Inflammatory macrophage treated with lipopolysaccharide for 4 hours (primary cell): ENCODE measurements around the gene TRIM29.
"Not testable (repeated sequence)": the region's sequence is repeated elsewhere in the genome, so short reads cannot be mapped to it uniquely, and the experiment has no call there.

Source experiments
- DNase-seq: peaks from one replicate; pipeline ENCODE4 v3.0.0-alpha.2; 2020

Gene TRIM29, protein sequence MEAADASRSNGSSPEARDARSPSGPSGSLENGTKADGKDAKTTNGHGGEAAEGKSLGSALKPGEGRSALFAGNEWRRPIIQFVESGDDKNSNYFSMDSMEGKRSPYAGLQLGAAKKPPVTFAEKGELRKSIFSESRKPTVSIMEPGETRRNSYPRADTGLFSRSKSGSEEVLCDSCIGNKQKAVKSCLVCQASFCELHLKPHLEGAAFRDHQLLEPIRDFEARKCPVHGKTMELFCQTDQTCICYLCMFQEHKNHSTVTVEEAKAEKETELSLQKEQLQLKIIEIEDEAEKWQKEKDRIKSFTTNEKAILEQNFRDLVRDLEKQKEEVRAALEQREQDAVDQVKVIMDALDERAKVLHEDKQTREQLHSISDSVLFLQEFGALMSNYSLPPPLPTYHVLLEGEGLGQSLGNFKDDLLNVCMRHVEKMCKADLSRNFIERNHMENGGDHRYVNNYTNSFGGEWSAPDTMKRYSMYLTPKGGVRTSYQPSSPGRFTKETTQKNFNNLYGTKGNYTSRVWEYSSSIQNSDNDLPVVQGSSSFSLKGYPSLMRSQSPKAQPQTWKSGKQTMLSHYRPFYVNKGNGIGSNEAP

DNA sequence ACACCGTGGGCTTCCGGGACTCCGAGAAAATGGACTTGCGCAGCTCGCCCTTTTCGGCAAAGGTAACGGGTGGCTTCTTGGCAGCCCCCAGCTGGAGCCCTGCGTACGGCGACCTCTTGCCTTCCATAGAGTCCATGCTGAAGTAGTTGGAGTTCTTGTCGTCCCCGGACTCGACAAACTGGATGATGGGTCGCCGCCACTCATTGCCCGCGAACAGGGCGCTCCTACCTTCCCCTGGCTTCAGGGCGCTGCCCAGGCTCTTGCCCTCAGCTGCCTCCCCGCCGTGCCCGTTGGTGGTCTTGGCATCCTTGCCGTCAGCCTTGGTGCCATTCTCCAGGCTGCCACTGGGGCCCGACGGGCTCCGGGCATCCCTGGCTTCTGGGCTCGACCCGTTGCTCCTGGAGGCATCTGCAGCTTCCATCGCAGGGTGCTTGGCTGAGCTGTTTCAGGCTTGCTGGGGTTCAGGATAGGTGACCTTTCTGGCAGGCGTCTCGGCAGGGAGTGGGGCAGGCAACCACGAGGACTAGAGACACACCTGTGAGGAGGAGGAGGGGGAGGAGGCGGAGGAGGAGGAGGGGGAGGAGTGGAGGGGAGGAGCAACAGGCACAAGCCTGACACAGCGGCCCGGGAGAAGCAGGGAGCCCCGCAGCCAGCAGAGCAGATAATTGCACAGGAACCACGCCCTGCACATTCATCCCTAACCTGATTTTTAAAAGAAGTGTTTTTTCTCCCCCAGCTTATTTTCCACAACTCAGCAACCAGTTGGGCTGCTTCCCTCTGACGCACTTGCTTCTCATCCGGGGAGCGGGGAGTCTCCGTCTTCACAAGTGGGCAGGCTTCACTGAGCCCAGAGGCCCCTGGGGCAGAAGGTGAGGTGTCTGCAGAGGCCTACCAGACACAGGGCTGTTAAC is at the start of gene TRIM29:
Gene TRIM29, minus strand, starts transcription at position 503 of the 911 bp plus-strand sequence. Its CDS starts 82 bp downstream, at position 421.
- no peak for DNase-seq

DNA sequence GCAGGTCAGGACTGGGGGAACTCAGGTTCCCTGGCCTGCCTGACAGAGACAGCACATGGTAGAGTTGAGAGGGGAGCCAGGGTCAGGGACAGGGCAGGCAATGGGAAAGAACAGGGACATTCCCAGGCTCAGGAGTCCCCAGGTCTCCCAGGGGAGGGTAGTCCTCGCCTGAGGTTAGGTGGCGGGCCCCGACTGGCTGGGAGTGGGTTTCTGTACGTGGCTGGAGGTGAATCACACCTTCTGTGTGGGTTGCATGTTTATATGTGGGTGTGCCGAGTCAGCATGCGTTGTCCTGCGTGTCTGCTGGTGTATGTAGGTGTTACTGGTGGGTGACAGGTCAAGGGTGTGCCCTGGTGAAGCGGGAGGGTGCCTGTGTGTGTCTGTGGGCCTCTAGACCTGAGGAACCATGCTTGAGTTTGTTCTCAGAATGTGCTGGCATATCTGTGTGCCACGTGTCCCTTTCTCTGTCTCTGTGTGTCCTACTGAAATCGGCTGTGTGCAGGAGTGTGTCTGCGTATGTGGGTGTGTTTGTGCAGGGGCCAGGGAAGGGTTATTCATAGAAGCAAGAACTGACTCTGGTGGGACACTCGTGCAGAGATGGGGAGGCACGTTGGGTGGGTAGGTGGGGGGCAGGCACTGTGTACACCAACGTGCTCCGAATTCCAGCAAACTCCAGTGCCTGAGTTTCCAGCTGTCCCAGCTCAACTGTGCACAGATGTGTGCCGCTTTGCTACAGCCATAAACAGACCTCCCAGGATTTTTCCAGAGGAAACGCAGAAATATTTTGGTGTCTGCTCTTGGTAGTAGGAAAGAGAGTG is 49.1 kb upstream of the TRIM29 start:
- no peak for DNase-seq

DNA sequence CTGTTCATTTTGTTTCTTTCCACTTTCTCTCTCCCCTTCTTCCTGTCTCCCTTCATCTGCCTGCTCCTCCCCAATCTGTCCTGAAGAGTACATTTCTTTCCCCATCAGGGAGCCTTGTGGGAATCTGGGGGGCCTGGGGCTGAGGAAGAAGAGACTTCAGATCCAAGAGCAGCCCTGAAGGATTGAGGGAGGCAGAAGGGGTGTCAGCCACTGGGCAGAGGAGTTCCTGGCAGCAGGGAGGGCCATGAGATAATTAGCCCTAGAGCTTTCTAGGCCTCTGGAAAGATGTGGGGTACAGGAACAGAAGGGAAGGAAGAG is 48.5 kb upstream of the TRIM29 start:
- no peak for DNase-seq

DNA sequence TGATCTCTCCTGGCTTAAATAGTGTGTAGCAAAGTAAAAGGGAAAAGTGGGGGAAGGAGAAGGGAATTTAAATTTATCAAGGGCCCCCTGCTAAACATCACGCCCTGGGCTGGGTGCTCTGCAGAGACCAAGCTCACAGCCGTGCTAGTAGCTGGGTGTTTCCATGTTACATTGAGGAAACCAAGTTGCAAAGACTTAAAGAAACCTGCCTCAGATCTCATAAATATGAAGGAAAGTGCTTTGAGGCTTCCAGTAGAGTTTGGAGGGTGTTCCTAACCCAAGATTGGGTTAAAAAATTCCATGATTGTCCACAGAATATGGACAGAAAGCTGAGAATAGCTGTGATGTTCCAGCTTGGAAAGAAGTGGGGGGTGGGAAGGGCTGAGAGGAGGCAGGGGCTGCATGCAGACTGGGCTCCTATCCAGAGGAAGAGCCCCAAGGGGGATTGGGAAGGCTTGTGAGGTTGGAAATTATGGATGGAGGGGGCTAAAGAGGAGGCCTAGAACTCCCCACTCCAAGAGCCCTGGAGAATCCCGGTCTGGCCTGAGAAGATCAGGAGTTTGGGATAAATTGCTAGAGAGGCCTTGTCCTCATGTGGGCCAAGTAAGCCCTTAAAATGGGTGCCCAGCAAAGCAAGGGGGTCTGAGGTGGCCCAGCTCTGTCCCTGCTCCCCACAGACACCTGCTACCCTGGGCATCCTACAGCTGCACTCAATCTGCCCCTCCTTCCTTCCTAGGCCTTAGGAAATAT is 48.0 kb upstream of the TRIM29 start:
- DNase-seq = no peak

DNA sequence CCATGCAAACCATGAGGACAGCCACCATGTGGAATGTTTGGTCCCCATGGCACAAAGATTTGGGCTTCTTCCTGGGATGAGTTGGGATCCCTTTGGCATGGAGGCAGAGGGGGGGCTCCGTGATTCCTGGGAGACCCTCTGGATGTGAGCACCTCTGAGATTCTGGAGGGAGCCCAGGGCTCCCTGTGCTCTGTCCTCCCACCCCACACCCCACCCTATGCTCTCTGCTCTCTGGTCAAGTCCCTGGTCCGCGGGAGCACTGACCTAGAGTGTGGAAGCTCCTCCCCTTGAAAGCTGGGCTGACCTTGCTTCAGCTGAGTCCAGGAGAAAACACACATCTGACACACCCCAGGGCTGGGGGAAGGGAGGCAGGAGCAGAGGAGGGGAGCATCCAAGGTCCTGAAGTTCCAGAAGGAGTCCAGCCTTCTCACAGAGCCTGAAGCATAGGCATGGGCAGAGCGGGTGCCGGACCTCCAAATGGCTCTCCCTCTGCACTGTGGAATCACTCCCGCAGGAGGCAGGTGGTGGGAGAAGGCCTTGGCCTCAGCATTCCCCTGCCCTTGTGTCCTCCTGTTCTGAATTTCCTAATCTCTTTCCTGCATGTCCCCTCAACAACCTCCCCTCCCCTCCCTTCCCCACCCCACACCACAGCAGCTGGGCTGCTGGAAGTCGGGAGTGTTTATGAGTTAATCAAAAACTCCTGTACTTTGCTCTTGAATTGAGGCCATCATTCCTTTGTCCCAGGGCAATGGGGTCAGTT is 47.2 kb upstream of the TRIM29 start:
- no peak for DNase-seq

DNA sequence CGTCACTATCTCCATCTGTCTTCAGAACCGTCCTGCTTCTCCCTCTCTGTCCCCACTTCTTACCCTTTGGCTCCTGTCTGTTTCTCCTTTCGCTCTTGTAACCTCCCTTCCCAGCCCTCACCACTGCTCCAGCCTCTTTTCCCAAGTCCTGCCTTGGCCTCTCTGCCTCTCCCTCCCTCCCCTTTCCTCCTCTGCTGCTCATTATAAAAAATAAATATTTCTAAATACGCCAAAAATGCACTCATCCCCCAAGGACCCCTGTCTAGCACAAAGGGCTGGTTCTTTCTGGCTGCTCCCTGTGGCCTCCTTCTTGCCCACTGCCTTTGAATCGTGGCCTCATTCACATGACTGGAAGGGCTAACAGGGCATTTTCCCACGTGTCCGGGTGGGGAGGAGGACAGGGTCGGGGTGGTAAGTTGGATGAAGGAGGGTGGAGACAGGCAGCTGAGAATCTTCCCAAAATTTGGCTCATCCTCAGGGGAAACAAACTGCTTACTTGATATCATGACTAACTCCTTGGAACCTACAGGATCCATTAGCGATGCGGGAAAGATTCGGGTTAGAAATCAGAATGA is 46.5 kb upstream of the TRIM29 start:
- no peak for DNase-seq

DNA sequence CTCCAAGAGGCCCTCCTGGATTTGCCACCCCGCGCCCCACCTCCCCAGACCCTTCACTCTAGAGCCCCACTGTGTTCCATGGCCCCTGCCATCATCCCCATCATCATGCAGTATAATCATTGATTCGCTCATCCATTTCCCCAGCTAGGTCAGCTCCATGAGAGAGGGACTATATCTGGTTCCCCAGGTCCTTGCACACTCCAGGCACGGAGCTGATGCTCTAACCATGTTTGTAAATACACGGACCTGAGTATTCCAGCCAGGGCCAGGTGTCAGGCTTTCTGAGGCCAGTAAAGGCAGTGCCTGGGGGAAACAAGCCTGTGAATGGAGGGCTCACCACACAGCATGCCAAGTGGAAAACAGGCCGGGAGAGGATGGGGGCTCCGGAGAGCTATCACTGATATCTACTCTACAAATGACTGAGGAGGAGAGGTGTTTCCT is 45.8 kb upstream of the TRIM29 start:
- DNase-seq = no peak

DNA sequence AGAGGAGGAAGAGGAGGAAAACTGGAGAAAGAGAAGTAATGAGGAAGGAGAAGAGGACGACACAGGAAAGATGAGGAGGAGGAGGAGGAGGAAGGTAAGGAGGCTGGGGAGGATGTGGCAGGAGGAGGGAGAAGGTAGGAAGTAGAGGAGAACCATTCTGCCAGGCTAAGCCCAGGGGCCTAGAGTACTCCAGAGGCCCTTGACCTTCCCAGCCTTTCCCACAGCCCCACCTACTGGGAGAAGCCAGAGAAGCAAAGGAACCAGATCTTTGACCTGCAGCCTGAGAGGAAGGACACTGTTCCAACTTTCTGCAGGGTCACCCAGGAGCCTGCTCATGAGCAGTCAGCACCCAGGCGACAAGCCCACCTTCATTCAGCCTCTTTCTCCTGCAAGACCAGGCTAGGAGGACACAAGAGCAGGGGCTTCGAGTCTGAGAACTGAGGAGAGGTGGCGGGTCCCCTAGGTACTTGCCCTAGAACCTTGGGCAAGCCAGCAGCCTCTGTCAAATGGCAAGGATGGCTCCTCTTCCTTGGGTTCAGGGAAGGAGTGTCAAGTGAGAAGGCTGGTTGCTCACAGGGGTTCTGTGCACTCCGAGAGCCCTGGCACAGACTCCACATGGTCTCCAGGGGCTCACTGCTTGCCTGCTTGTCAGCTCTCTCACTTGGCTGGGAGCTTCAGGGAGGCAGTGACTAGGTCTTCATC is 45.0 kb upstream of the TRIM29 start:
- DNase-seq = peak; percentile 36

DNA sequence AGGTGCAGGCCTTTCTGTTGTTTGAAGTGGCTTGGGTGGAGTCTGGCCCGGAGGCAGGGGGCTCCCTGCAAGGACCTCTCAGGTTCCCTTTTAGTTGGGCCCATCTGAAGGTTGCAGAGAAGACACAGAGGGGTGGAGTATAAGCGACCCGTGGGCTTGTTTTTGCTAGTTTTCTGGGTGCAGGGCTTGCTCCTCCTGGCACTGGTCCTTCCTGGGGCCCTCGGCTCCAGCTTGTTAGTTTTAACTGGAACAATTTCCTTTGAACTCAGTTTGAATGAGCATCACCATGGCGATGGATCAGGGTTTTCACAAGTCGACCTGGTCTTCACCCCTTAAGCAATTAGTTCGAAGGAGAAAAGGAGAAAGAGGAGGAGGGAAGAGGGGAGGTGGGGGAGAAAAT is 44.5 kb upstream of the TRIM29 start:
- DNase-seq = no peak

DNA sequence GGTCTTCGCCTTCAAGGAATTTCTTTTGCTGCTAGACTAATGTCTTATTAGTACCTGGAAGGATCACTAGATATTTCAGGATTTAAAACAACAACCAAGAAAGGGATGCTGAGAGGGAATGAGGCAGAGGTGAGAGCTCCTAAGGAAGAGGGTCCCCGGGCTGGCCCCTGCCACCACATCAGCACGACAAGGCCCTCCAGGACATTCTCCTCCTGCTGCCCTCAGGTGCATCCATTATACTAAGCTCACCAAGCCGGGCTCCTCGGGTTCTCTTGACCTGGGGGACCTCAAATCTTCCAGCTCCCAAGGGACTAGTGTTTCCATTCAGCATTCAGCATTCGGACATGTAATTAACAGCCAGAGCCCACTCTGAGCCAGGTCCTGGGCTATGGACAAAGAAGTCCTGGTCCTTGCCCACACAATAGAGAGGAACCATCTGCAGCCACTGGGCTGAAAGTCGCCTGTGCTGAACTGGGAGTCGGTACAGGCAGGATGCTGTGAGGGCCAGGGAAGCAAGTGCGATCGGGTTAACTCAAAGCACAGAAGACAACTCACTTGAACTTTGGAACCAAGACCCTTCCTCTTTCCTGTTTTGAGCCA is 43.6 kb upstream of the TRIM29 start:
- no peak for DNase-seq

DNA sequence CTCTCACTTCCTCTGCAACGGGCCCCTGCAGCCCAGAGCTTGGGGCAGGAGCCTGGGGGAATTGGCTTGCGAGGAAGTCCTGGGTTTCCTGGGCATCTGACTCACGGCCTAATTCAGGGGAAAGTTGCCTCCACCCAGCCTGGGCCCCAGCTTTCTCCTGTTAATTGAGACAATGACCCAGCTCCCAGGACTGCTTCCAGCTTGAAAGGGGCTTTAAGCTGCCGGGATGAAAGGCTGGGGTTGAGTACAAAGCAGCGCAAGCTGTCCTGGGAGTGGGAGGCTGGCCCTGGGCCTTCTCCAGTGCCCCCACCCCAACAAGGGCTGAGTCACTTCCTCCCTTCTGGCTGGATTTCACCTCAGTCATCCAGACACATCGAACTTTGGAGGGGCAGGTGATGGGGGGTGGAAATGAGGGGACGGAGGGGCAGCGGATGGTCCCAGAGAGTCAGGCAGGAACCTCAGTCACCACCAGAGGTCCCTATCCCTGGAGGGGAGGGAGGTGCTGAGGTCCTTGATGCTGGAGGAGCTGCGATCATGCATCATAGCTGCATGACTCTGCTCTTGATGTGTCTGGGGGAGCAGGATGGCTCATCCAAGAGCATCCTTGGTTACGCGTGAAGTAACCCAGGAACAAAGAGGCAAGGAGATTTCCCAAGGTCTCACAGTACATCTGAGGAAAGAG is 42.8 kb upstream of the TRIM29 start:
- DNase-seq = peak; percentile 13

DNA sequence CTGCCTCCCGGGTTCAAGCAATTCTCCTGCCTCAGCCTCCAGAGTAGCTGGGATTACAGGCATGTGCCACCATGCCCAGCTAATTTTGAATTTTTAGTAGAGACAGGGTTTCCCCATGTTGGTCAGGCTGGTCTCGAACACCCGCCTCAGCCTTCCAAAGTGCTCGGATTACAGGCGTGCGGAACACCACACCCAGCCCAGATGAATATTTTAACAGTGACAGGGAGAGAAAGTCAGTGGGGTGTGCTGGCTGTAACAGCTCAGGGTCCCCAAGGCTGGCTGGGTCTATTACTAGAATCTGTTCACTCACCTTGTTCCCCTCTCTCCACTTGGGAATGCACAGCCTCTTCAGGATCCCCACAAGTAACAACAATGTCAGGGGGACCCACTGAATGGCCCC is 42.1 kb upstream of the TRIM29 start:
- DNase-seq = not testable (repeated sequence)

DNA sequence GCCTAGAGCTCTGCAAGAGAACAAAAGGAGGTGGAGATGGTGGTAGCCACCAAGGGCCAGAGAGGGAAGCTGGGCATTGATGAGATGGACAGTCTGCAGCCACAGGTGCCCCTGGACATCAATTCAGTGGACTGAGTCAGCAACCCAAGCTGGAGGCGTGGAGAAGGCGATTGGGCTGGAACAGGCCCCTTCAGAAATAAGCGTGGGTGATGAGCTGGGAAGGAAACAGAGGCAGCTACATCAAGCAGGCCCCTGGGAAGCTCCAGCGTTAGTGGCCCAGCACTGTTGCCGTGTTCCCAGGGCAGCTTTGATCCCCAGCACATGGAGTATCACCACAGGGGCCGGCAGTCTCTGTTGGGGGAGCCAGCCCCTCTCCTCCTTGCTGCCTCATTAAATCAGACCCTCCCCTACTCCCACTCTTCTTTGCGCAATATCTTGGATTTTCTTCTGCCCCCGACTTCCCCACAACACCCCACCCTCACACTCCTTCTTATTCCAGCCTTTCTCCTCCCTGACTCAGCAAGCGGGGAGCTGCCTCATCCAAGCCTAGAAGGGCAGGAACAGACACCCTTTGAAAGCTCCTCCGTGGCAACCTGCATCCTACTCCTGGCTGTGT is 41.3 kb upstream of the TRIM29 start:
- DNase-seq = no peak

DNA sequence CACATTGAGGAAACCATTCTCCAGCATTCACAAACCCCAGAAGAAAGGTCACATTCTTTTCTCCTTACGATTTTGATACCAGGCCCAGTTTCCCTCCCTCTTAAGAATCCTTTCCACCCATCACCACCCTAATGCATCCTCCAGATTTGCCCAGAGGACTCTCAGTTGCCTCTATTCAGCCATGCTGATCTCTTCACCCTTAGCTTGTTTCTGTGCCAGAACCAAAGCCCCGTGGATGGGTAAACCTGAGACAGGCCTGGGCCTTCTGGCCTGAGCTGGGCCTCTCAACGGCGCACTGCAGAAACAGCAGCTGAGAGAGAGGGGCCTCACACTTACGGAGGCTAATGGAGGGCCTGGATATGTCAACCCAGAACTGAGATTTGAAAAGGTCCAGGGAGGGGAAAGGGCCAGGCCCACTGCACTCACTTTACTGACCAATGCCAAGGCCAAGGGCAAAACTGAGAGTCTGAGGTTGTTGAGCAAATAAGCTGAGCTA is 40.7 kb upstream of the TRIM29 start:
- no peak for DNase-seq

DNA sequence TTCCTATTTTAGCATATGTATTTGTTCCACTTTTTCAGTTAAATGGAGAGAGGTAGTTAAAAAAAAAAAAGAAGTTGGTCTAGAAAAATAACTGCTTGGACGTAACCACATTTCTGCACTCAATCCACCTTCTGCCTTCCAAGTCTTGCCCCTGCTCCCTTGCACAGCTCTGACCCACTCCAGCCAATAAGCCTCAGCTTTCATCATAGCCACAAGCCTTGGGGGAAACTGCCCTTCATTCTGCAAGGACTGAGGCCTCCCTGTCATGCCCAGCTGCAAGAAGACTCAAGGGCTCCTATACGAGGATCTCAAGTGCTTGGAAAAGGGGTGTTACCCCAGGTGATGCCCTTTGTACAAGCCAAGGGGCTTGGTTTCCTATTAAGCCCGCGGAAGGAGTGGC is 37.0 kb upstream of the TRIM29 start:
- DNase-seq = no peak

DNA sequence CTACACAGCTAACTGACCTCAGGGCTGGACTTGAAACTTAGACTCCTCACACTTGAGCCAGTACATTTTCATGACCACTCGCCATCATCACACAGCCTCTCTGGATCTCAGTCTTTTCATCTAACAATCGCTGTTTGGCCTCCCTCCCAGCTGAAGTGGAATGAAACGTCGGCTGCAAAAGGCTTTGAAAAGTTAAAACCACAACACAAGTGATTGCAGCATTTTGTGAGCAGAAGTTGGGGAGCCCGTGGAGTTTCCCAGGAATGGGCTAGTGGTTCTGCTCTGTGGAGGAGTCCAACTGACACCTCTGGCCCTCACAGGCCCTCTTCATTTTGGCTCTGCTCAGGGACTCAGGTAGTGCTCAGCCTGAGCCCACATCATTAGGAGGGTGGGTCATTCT is 35.9 kb upstream of the TRIM29 start:
- peak; percentile 20 for DNase-seq

DNA sequence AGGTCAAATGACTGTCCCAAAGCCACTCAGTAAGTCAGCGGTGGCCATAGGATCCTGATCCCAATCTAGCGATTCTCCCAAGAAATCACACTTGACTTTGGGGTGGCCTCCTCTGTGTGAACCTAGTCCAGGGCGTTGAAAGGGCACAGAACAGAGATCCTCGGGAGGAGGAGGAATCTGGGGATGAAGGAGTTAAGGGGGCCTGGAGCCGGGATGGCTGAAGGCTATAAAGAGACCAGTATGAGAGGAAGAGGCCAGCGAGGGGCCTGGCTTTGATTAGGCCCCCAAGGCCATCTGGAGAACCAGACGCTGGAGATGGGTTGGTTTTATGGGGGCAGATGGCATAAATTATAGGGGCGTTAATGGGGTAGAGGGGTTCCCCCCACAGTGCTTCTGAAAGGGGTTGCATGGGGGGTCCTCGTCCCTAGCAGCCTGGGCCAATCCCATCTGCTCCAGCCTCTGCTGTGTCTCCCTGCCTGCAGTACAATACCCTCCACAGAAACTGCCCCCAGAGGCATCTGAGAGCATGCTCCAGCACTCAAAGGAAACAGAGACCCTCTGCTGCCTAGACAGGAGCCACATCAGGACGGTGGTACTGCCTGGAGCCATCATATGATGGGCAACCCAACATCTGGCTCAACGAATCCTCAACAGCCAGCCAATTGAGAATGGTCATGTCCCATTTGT is 35.2 kb upstream of the TRIM29 start:
- DNase-seq = no peak
